ENCODE results near the gene KCNT1. TPM values are rescaled to one million over a fixed set of nuclear protein-coding genes. Genes with fewer than 3 reads are reported as not detected.
"Not testable (repeated sequence)": the region's sequence is repeated elsewhere in the genome, so short reads cannot be mapped to it uniquely, and the experiment has no call there.

The KCNT1 gene
- total and polyA plus RNA-seq, 9 donors = 3.2 to 13.1 (median 8.2) TPM

GRCh38 chr9:135672786-135673185, 29.2 kb upstream of the KCNT1 start:
- H3K27me3 ChIP-seq (ENCODE audit: control insufficient read depth, insufficient read depth, low read length); H3K4me1 ChIP-seq (ENCODE audit: control insufficient read depth, insufficient read depth, low read length); H3K9me3 ChIP-seq (replicated peaks; ENCODE audit: control insufficient read depth, low read depth, low read length); H3K4me3 ChIP-seq (ENCODE audit: low read length); H3K36me3 ChIP-seq (ENCODE audit: control insufficient read depth, insufficient read depth, low read length); H3K27ac ChIP-seq (ENCODE audit: low read length); DNase-seq: not testable (repeated sequence)
- 80% methylated on average over 2 of the region's 7 CpGs for WGBS (ENCODE audit: insufficient coverage)

- H3K27ac ChIP-seq (ENCODE audit: low read length) = no peak overlapping the region
- no peak overlapping the region for H3K4me3 ChIP-seq (ENCODE audit: low read length)
- 80% methylated on average over 6 of the region's 8 CpGs for WGBS (ENCODE audit: insufficient coverage)
- H3K27me3 ChIP-seq (ENCODE audit: control insufficient read depth, insufficient read depth, low read length) = peaks cover 6% of the 10 kb centered on the region
- H3K36me3 ChIP-seq (ENCODE audit: control insufficient read depth, insufficient read depth, low read length) = no peaks in the 10 kb centered on the region
- DNase-seq = no peak
- no peaks in the 10 kb centered on the region for H3K9me3 ChIP-seq (replicated peaks; ENCODE audit: control insufficient read depth, low read depth, low read length)
- H3K4me1 ChIP-seq (ENCODE audit: control insufficient read depth, insufficient read depth, low read length) = no peaks in the 10 kb centered on the region
These were observed 28.0 kb upstream of the KCNT1 start for GRCh38 chr9:135673941-135674340.

GRCh38 chr9:135674977-135675376, 27.0 kb upstream of the KCNT1 start:
- WGBS (ENCODE audit: insufficient coverage) = 70% methylated on average over 3 of the region's 10 CpGs
- DNase-seq = no peak
- H3K4me3 ChIP-seq (ENCODE audit: low read length) = no peak overlapping the region
- no peaks in the 10 kb centered on the region for H3K4me1 ChIP-seq (ENCODE audit: control insufficient read depth, insufficient read depth, low read length)
- H3K36me3 ChIP-seq (ENCODE audit: control insufficient read depth, insufficient read depth, low read length) = no peaks in the 10 kb centered on the region
- H3K27ac ChIP-seq (ENCODE audit: low read length) = no peak overlapping the region
- H3K27me3 ChIP-seq (ENCODE audit: control insufficient read depth, insufficient read depth, low read length) = peaks cover 6% of the 10 kb centered on the region
- no peaks in the 10 kb centered on the region for H3K9me3 ChIP-seq (replicated peaks; ENCODE audit: control insufficient read depth, low read depth, low read length)

GRCh38 chr9:135676891-135677290, 25.1 kb upstream of the KCNT1 start:
- no peaks in the 10 kb centered on the region for H3K9me3 ChIP-seq (replicated peaks; ENCODE audit: control insufficient read depth, low read depth, low read length)
- peaks cover 8% of the 10 kb centered on the region for H3K27me3 ChIP-seq (ENCODE audit: control insufficient read depth, insufficient read depth, low read length)
- no peaks in the 10 kb centered on the region for H3K4me1 ChIP-seq (ENCODE audit: control insufficient read depth, insufficient read depth, low read length)
- DNase-seq = no peak
- H3K36me3 ChIP-seq (ENCODE audit: control insufficient read depth, insufficient read depth, low read length) = no peaks in the 10 kb centered on the region
- no peak overlapping the region for H3K27ac ChIP-seq (ENCODE audit: low read length)
- H3K4me3 ChIP-seq (ENCODE audit: low read length) = no peak overlapping the region
- 85% methylated on average over 8 of the region's 13 CpGs for WGBS (ENCODE audit: insufficient coverage)

GRCh38 chr9:135677641-135678168, 24.3 kb upstream of the KCNT1 start:
- Histone ChIP-seq H3K9me3 (replicated peaks; ENCODE audit: control insufficient read depth, low read depth, low read length) (no peaks in the 10 kb centered on the region), H3K36me3 (ENCODE audit: control insufficient read depth, insufficient read depth, low read length) (no peaks in the 10 kb centered on the region), H3K27me3 (ENCODE audit: control insufficient read depth, insufficient read depth, low read length) (peaks cover 8% of the 10 kb centered on the region), H3K4me1 (ENCODE audit: control insufficient read depth, insufficient read depth, low read length) (no peaks in the 10 kb centered on the region), H3K4me3 (ENCODE audit: low read length) (no peak overlapping the region), H3K27ac (ENCODE audit: low read length) (no peak overlapping the region)
- 85% methylated on average over 21 of the region's 22 CpGs for WGBS (ENCODE audit: insufficient coverage)
- no peak for DNase-seq

- Histone ChIP-seq H3K27ac (ENCODE audit: low read length) (no peak overlapping the region), H3K36me3 (ENCODE audit: control insufficient read depth, insufficient read depth, low read length) (no peaks in the 10 kb centered on the region), H3K27me3 (ENCODE audit: control insufficient read depth, insufficient read depth, low read length) (peaks cover 5% of the 10 kb centered on the region), H3K4me3 (ENCODE audit: low read length) (no peak overlapping the region), H3K4me1 (ENCODE audit: control insufficient read depth, insufficient read depth, low read length) (no peaks in the 10 kb centered on the region), H3K9me3 (replicated peaks; ENCODE audit: control insufficient read depth, low read depth, low read length) (no peaks in the 10 kb centered on the region)
- WGBS (ENCODE audit: insufficient coverage) = 83% methylated on average over 18 of the region's 20 CpGs
- no peak for DNase-seq
These were observed 23.6 kb upstream of the KCNT1 start for GRCh38 chr9:135678236-135679017.

GRCh38 chr9:135680056-135680455, 21.9 kb upstream of the KCNT1 start:
- H3K9me3 ChIP-seq (replicated peaks; ENCODE audit: control insufficient read depth, low read depth, low read length) = no peaks in the 10 kb centered on the region
- peaks cover 9% of the 10 kb centered on the region for H3K27me3 ChIP-seq (ENCODE audit: control insufficient read depth, insufficient read depth, low read length)
- 79% methylated on average over 12 of the region's 16 CpGs for WGBS (ENCODE audit: insufficient coverage)
- no peak for DNase-seq
- H3K27ac ChIP-seq (ENCODE audit: low read length) = no peak overlapping the region
- H3K36me3 ChIP-seq (ENCODE audit: control insufficient read depth, insufficient read depth, low read length) = no peaks in the 10 kb centered on the region
- H3K4me1 ChIP-seq (ENCODE audit: control insufficient read depth, insufficient read depth, low read length) = no peaks in the 10 kb centered on the region
- H3K4me3 ChIP-seq (ENCODE audit: low read length) = no peak overlapping the region

GRCh38 chr9:135681161-135681560, 20.8 kb upstream of the KCNT1 start:
- Histone ChIP-seq H3K27me3 (ENCODE audit: control insufficient read depth, insufficient read depth, low read length) (peaks cover 9% of the 10 kb centered on the region), H3K9me3 (replicated peaks; ENCODE audit: control insufficient read depth, low read depth, low read length) (no peaks in the 10 kb centered on the region), H3K4me1 (ENCODE audit: control insufficient read depth, insufficient read depth, low read length) (no peaks in the 10 kb centered on the region), H3K27ac (ENCODE audit: low read length) (no peak overlapping the region), H3K36me3 (ENCODE audit: control insufficient read depth, insufficient read depth, low read length) (no peaks in the 10 kb centered on the region), H3K4me3 (ENCODE audit: low read length) (no peak overlapping the region)
- 89% methylated on average over 4 of the region's 5 CpGs for WGBS (ENCODE audit: insufficient coverage)
- no peak for DNase-seq

- Histone ChIP-seq H3K27ac (ENCODE audit: low read length) (no peak overlapping the region), H3K4me1 (ENCODE audit: control insufficient read depth, insufficient read depth, low read length) (no peaks in the 10 kb centered on the region), H3K9me3 (replicated peaks; ENCODE audit: control insufficient read depth, low read depth, low read length) (no peaks in the 10 kb centered on the region), H3K4me3 (ENCODE audit: low read length) (no peak overlapping the region), H3K27me3 (ENCODE audit: control insufficient read depth, insufficient read depth, low read length) (peaks cover 9% of the 10 kb centered on the region), H3K36me3 (ENCODE audit: control insufficient read depth, insufficient read depth, low read length) (no peaks in the 10 kb centered on the region)
- 67% methylated on average over 8 of the region's 15 CpGs for WGBS (ENCODE audit: insufficient coverage)
- DNase-seq = no peak
These were observed 18.5 kb upstream of the KCNT1 start for GRCh38 chr9:135683401-135684034.

- no peak for DNase-seq
- Histone ChIP-seq H3K4me3 (ENCODE audit: low read length) (no peak overlapping the region), H3K4me1 (ENCODE audit: control insufficient read depth, insufficient read depth, low read length) (no peaks in the 10 kb centered on the region), H3K27me3 (ENCODE audit: control insufficient read depth, insufficient read depth, low read length) (peaks cover 11% of the 10 kb centered on the region), H3K27ac (ENCODE audit: low read length) (no peak overlapping the region), H3K36me3 (ENCODE audit: control insufficient read depth, insufficient read depth, low read length) (no peaks in the 10 kb centered on the region), H3K9me3 (replicated peaks; ENCODE audit: control insufficient read depth, low read depth, low read length) (no peaks in the 10 kb centered on the region)
- 75% methylated on average over 14 of the region's 17 CpGs for WGBS (ENCODE audit: insufficient coverage)
These were observed 17.3 kb upstream of the KCNT1 start for GRCh38 chr9:135684691-135685090.
